HG03457 (cell line): ENCODE data around the gene KRT8.
"Not testable (repeated sequence)": the region's sequence is repeated elsewhere in the genome, so short reads cannot be mapped to it uniquely, and the experiment has no call there.

Experiments
- ATAC-seq: cut with Tn5 transposase; IDR thresholded peaks from one replicate; pipeline ENCODE4 v1.9.1; 2021; ENCODE audit warnings: moderate number of reproducible peaks; ENCODE audit not compliant: unreplicated experiment

KRT8 gene

GRCh38 chr12:52903285-52903854, 1.5 kb downstream of the KRT8 start:
- ATAC-seq, result no peak

GRCh38 chr12:52901715-52902541, 2.9 kb downstream of the KRT8 start:
- no peak for ATAC-seq

GRCh38 chr12:52900896-52901714, 3.8 kb downstream of the KRT8 start:
- no peak for ATAC-seq

DNA sequence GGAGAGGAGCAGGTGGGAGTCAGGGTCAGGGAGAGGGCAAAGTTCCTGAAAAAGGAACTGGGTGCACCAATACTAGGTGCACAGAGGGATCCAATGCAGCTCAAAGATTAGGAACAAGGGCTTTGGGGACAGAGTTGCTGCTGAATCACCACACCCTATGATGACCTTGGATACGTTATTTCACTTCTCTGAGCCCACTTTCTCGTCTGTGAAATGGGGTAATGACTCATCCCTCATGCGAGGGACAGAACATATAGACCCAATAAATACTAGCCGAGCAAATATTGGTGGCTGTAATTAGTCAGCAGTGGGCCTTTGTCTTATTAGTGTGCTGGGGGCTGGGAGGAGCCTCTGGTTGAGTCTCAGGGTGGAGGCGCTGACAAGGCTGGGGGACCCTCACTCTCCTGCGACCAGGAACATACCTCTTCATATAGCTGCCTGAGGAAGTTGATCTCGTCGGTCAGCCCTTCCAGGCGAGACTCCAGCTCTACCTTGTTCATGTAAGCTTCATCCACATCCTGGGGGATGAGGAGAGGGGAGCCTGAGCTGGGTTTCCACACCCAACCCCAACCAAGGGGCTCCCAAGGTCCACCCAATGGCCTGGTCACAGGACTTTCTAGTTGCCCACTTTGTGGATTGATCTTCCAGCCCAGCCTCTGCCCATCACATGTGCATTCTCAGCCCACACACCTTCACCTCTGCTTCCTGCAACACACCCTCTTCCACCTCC, 4.5 kb downstream of the KRT8 start:
- no peak for ATAC-seq

DNA sequence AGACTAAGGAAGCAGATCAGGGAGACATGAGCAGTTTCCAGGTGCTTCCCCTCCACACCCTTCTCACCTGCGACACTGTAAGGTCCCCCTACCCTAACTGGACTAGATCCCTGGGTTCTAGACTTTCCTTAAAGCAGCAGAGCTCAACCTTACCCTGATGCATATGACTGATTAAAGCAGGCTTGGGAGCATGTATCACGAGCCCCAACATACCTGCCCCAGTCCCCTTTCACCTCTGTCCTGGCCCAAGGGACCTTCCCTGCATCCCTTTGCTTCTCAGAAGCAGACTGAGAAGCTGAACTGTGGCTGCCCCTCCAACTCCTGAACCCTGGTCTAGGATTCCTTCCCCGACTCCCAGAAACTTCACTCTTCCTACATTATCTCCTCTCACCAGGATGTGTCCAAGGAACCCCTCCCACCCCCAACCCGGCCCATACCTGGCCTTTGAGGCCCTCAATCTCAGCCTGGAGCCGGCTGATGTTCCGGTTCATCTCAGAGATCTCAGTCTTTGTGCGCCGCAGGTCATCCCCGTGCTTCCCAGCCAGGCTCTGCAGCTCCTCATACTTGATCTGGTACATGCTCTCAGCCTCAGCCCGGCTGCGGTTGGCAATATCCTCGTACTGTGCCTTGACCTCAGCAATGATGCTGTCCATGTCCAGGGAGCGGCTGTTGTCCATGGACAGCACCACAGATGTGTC, 5.4 kb downstream of the KRT8 start:
- no peak for ATAC-seq

DNA sequence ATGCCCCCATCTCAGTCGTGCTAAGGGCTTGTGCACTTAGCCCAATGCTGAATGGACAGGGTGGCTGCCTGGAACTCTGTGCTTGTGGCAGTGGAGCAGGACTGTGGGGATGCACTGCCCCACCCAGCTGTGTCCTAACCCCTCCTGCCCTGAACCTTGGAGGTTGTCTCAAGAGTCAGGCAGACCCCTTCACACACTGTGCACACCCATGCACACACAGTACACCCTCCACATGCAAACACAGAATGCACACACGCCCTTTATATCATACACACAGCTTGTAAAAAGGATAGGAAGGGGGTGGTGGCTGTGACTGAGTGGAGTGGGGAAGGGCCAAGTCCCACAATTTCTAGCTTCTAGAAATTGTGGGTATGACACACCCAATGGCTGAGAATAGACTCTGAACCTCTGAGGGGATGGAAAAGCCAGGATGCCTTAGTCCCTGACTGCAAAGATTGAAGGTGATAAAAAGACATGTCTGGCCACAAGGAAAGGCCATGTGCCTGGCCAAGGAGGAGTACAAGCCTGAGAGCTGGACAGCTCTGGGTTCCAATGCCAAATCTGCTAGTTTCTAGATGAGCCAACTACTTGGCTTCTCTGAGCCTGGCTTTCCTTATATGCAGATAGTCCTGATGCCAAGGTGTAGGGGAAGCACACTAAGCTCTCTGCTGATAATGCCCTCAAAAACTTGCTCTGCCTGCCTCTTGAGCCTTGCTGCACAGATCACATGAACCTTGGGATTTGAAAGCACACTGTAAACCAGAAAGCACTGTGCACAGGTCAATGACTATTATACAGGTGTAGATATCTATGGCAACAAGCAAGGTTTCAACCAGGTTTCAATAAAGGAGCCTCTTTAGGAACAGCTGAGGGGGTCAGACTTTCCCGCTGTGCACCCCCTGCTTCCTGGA, 8.4 kb downstream of the KRT8 start:
- no peak for ATAC-seq

DNA sequence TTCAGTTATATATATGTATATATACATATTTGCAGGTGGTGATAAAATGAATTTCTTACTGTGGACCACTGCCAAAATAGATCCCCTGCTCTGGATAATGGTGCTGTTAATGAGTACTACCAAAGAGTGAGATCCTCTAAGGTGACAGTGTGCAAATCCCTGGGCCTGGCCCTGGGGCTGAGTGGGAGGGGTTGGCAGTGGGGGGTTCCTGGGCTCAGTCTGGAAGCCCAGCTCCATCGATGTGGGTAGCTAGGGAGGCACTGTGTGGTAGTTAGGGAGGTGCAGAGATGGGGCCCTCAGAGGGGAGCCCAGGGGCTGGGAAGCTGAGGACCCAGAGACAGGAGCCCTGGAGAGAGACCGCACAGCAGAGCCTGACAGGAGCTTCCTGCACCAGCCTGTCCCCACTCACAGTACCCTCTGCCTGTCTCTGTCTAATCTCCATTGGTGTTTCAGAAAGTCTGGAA, 9.1 kb downstream of the KRT8 start:
- no peak for ATAC-seq

DNA sequence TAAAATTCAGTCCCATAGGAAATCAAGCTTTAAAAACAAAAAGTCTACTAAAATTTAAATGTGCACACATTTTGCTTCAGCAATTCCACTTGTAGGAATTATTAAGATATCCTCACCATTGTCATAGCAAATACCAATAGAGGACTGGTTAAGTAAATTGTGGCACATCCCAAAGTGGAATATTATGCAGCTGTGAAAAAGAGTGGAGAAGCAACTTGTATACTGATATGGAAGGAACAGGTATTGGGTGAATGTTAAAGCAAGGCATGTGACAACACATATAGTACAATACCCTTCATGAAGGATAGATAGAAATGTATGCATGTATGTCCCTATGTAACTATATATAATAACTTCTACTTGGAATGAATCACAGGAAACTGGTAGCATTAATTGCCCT, 11.9 kb downstream of the KRT8 start:
- ATAC-seq, result no peak

GRCh38 chr12:52892207-52892852, 12.5 kb downstream of the KRT8 start:
- no peak for ATAC-seq

GRCh38 chr12:52891044-52891443, 13.8 kb downstream of the KRT8 start:
- no peak for ATAC-seq

GRCh38 chr12:52890417-52890816, 14.5 kb downstream of the KRT8 start:
- no peak for ATAC-seq

DNA sequence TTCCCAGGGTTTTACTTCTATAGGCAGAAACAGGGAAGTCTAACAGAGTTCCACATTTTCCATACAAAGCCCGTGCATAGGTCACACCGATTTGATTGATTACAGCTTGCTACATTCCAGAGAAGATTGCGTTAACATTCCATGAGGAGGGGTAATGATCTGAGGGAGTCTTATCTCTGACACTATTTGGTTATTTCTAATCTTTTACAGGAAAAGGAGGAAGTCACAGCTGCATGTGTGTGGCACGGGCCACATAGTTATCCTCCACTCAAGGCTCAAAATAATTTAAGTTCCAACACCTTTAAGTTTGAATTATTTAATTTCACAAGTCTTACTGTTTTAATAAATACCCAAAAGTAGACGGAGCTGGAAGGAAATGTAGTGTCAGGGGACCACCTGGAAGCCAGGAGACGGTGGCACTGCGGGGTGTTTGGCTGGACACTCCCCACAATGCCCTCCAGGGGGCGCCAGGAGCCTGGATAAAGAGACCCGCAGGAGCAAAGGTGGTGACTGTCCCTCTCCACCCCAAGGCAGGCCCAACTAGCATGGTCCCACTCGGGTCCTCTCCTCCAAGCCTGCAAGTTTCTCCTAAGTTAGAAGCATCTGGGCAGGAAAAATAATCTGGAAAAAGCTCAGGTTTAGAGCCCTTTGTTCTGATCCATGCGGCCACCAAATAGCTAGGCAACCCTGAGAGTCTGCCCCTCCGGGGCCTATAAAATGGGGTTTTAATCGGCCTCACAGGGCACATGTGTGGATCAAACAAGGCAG, 20.2 kb downstream of the KRT8 start:
- no peak for ATAC-seq

- not testable (repeated sequence) for ATAC-seq
Measured at GRCh38 chr12:52880499-52880898, 24.4 kb downstream of the KRT8 start.

DNA sequence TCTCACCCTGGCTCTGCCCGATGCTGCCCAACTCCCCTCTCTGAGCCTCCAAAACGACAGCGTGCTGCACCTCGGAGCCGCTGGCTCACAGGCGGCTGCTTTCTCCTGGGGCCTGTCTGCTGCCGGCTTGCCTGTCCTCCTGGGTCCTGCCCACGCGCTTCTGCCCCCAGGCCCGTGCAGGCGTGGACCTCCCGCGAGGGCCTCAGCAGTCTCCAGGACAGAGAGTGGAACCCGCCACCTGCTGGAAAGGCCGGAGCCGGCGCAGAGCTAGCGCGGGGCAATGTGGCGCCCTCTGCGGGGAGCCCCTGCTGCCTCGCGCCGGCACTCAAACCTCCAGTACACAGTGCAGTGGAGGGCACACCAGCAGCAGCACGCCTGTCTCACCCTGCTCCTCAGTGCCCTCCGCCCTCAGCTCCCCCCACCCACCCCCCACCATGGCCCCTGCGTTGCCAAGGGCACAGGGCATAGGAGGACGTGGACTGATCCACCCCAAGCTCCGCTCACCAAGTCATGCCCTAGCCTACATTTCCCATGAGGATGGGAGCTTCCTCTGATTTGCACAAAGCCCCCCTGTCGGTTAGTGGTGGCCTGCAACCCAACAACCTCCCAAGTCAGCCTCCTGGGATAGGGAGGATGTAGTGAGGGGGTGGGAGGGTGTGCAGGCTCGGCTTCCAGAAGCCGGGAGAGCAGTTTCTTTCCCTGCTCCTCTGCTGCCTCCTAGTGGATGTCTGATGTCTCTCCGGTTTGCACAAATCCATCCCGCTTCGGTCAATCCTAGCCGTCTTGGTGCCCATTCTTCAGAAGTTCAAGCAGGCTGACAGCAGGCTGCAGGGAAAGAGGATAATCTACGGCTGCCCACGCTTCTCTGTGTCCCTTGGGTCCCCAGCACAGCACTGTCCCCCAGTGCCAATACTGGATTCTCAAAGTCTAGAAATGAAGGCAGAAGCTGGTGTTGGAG, 25.2 kb downstream of the KRT8 start:
- ATAC-seq, result no peak

GRCh38 chr12:52878507-52879393, 26.1 kb downstream of the KRT8 start:
- no peak for ATAC-seq

DNA sequence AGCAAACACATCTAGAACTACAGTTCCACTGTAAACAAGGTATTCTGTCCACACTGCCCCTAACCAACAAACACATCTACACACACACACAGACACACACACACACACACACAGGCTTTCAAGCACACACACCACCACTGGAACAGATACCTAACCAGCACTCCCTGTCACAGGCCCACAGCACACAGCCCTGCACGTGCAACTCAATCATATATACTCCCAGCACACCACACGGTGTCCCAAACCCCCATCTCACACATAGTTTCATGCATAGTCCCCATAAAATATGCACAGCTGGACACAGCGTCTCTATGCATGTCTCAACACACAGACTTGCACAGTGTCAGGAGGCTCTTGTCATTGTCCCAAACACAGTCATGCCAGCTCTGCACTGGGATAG, 27.6 kb downstream of the KRT8 start:
- no peak for ATAC-seq
